ENCODE data around the gene C6orf62.
A peak's percentile ranks its signal among the peaks of the same experiment; 100 is the strongest.
"Not testable (repeated sequence)": the region's sequence is repeated elsewhere in the genome, so short reads cannot be mapped to it uniquely, and the experiment has no call there.

Gene C6orf62

GRCh38 chr6:24666641-24667377 lies 52.1 kb downstream of the C6orf62 start, which contains the start of the genes ACOT13 and TDP2:
Gene ACOT13 (plus strand): TSS chr6:24667077. CDS start chr6:24667264, 187 bp downstream.
Gene TDP2 (minus strand): TSS chr6:24666899. CDS start chr6:24666862, 37 bp downstream.
- peak; percentile 97 for DNase-seq (ENCODE audit: low spot score)

GRCh38 chr6:24666097-24666640 lies 52.8 kb downstream of the C6orf62 start:
- no peak for DNase-seq (ENCODE audit: low spot score)

- DNase-seq (ENCODE audit: low spot score) = no peak
Measured at GRCh38 chr6:24664046-24664987, 54.6 kb downstream of the C6orf62 start.

GRCh38 chr6:24663189-24663588 lies 55.8 kb downstream of the C6orf62 start:
- no peak for DNase-seq (ENCODE audit: low spot score)

GRCh38 chr6:24662236-24662635 lies 56.7 kb downstream of the C6orf62 start:
- no peak for DNase-seq (ENCODE audit: low spot score)

GRCh38 chr6:24661759-24662158 lies 57.2 kb downstream of the C6orf62 start:
- DNase-seq (ENCODE audit: low spot score) = not testable (repeated sequence)

GRCh38 chr6:24660105-24660504 lies 58.8 kb downstream of the C6orf62 start:
- DNase-seq (ENCODE audit: low spot score) = no peak

- DNase-seq (ENCODE audit: low spot score) = no peak
Measured at GRCh38 chr6:24659561-24659960, 59.4 kb downstream of the C6orf62 start.

- DNase-seq (ENCODE audit: low spot score) = no peak
Measured at GRCh38 chr6:24658573-24659560, 60.1 kb downstream of the C6orf62 start.

- no peak for DNase-seq (ENCODE audit: low spot score)
Measured at GRCh38 chr6:24655215-24655614, 63.7 kb downstream of the C6orf62 start.
